GM12878 (cell line): ENCODE results near the gene MICAL3. TPM values are rescaled to one million over a fixed set of nuclear protein-coding genes. Genes with fewer than 3 reads are reported as not detected.

Experiments used
- CUX1 ChIP-seq: IDR thresholded peaks from 2 replicates; pipeline ENCODE4 v1.6.1; 2012; ENCODE audit warnings: improper control_type of control experiment, low read depth, low read length; ENCODE audit not compliant: insufficient replicate concordance
- EP300 ChIP-seq, 2 experiments: fragments of 150-350 bp in 1 of 2; IDR thresholded peaks; 2 replicates each; pipeline ENCODE4 v1.6.1; 2011 to 2012; ENCODE audit warnings: low read depth in 2 of 2, low read length in 2 of 2, borderline replicate concordance in 1 of 2, improper control_type of control experiment in 1 of 2, inconsistent platforms in 1 of 2; ENCODE audit not compliant: control insufficient read depth in 1 of 2
- PML ChIP-seq: IDR thresholded peaks from 2 replicates; pipeline ENCODE4 v1.6.1; 2012; ENCODE audit warnings: low read length, inconsistent platforms
- POLR2A ChIP-seq: IDR thresholded peaks from 2 replicates; pipeline ENCODE4 v1.6.1; 2011; ENCODE audit warnings: low read depth, mild to moderate bottlenecking, low read length
- POLR2AphosphoS5 ChIP-seq: IDR thresholded peaks from 2 replicates; pipeline ENCODE4 v1.6.1; 2011; ENCODE audit warnings: mild to moderate bottlenecking, low read length, inconsistent platforms
- polyA plus RNA-seq, 11 experiments: library from polyadenylated mRNA; depleted of rRNA in 4 of 11; unstranded in 6 of 11; stranded (reverse) in 5 of 11; fragments of >200 nt; fragmentation: Nextera tagmentation in 4 of 11; fragmentation: Illumina TruSeq in 1 of 11; extraction: Ambion mirVana in 4 of 11; extraction: Trizol in 1 of 11; gene quantifications; 1 replicate in 1 of 11; 2 replicates in 10 of 11; pipeline versions ENCODE4 v1.2.1 to v1.2.3, GENCODE V29; 2011 to 2016; ENCODE audit warnings: inconsistent platforms in 2 of 11, missing spikeins in 2 of 11, low read depth in 1 of 11
- total RNA-seq, 4 experiments: library from RNA; depleted of rRNA in 3 of 4; stranded (reverse); fragments of >200 nt in 3 of 4; fragmentation: Illumina TruSeq in 1 of 4; extraction: Trizol in 1 of 4; gene quantifications; 2 replicates each; pipeline versions ENCODE4 v1.2.1 to v1.2.3, GENCODE V29; 2013 to 2021

The MICAL3 gene
- total and polyA plus RNA-seq, 10 of the 15 experiments (the other 5 are each of a cell fraction or from before 2014, with no cell fraction given): 2.6 to 92.2 (median 24.0) TPM

- TF ChIP-seq CUX1 (no peak), POLR2AphosphoS5 (no peak), PML (no peak), EP300 (IDR thresholded peaks at IDR 0.05; ENCODE audit: borderline replicate concordance in 1 of 2, control insufficient read depth in 1 of 2, low read depth in 2 of 2, low read length in 2 of 2) (no peak), POLR2A (no peak)
Measured at GRCh38 chr22:17921871-17922821, 102.2 kb downstream of the MICAL3 start (continued).
